Choroid plexus epithelial cell (primary cell): ENCODE measurements around the gene MYO1D.
"Not testable (repeated sequence)": the region's sequence is repeated elsewhere in the genome, so short reads cannot be mapped to it uniquely, and the experiment has no call there.

ENCODE experiments used
- DNase-seq: peaks from one replicate; pipeline ENCODE4 v3.0.0-alpha.2; 2010; ENCODE audit warnings: low read depth
- H3K4me3 ChIP-seq: 2 replicates; pipeline ENCODE4 v1.5.1; 2011; ENCODE audit warnings: low read depth, mild to moderate bottlenecking, control low read depth, low read length, moderate library complexity
- CTCF ChIP-seq: conservative IDR thresholded peaks from 2 replicates; pipeline ENCODE4 v1.5.1; 2011; ENCODE audit warnings: low read depth, mild to moderate bottlenecking, control low read depth, inconsistent platforms, low read length, moderate library complexity

The MYO1D gene

DNA sequence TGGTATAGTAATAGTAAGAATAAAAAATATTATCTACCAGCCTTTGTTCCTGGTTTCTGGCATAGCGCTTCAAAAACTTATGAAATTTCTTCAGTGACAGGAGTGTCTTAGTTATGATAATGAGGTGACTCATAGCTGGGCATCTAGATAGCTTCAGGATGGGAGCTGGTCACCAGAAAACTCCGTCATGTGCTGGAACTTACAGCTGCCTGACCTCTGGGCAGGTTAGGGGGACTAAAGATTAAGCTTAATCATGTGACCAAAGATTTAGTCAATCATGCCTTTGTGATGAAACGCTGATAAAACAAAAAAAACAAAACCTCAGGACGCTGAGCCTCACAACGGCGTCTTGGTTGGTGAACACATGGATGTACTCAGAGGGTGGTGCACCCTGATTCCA lies 154.2 kb downstream of the MYO1D start:
- no peak for TF ChIP-seq CTCF
- no peak for DNase-seq
- H3K4me3 ChIP-seq: no peak overlapping the region

GRCh38 chr17:32720671-32721070 lies 156.3 kb downstream of the MYO1D start:
- no peak for TF ChIP-seq CTCF
- DNase-seq: no peak
- no peak overlapping the region for H3K4me3 ChIP-seq

- DNase-seq: no peak
- TF ChIP-seq CTCF: no peak
- H3K4me3 ChIP-seq: no peak overlapping the region
Observed at GRCh38 chr17:32719689-32720088, 157.2 kb downstream of the MYO1D start.

- not testable (repeated sequence) for DNase-seq
Observed at GRCh38 chr17:32714922-32715321, 162.0 kb downstream of the MYO1D start.

DNA sequence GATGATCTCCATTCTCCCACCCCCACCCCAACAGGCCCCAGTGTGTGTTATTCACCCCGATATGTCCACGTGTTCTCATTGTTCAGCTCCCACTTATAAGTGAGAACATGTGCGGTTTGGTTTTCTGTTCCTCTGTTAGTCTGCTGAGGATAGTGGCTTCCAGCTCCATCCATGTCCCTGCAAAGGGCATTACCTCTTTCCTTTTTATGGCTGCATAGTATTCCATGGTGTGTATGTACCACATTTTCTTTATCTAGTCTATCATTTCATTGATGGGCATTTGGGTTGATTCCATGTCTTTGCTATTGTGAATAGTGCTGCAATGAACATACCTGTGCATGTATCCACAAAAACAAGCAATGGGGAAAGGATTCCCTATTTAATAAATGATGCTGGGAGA lies 162.7 kb downstream of the MYO1D start:
- not testable (repeated sequence) for DNase-seq, H3K4me3 ChIP-seq

More at GRCh38 chr17:32714922-32715321, 162.0 kb downstream of the MYO1D start:
- not testable (repeated sequence) for H3K4me3 ChIP-seq

DNA sequence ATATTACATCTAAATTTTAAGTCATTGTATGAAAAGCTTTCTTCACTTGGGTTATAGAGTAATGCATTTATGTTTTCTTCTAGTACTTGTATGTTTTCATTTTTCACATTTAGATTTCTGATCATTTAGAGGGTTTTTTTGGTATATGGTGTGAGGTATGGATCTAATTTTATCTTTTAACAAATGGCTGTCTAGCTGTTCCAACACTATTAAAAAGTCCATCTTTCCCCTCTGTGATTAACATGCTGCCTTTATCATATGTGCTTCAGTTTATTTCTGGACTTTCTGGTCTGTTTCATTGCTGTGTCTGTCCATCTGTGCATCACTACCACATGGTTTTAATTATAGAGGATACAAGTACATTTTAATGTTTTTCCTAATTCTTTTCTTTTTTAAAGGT lies 163.8 kb downstream of the MYO1D start:
- DNase-seq: no peak
- no peak overlapping the region for H3K4me3 ChIP-seq
- no peak for TF ChIP-seq CTCF

- no peak overlapping the region for H3K4me3 ChIP-seq
- no peak for TF ChIP-seq CTCF
- no peak for DNase-seq
Observed at GRCh38 chr17:32709562-32709961, 167.4 kb downstream of the MYO1D start.

GRCh38 chr17:32701871-32702270 lies 175.1 kb downstream of the MYO1D start:
- no peak for TF ChIP-seq CTCF
- DNase-seq: no peak
- no peak overlapping the region for H3K4me3 ChIP-seq
